ENCODE results near the gene CYTH3. TPM values are rescaled to one million over a fixed set of nuclear protein-coding genes. Genes with fewer than 3 reads are reported as not detected.
"Not testable (repeated sequence)": the region's sequence is repeated elsewhere in the genome, so short reads cannot be mapped to it uniquely, and the experiment has no call there.

The CYTH3 gene
- total and polyA plus RNA-seq, 10 donors, result 2.5 to 28.1 (median 17.5) TPM

GRCh38 chr7:6223411-6223810 lies 49.0 kb downstream of the CYTH3 start:
- not testable (repeated sequence) for H3K27me3 ChIP-seq (replicated peaks in 1 of 7); DNase-seq; H3K36me3 ChIP-seq; H3K27ac ChIP-seq; H3K4me3 ChIP-seq; H3K9me3 ChIP-seq
- peaks cover 0 to 60% (median 16%) of the 10 kb centered on the region in 6 donors for H3K4me1 ChIP-seq
- intact Hi-C loops (cut with DNase I; ENCODE audit: low total_unique reads), result loop anchor here (10.0 kb wide), 1 partner anchor 49 kb away; no protein-coding TSS in a partner anchor
- WGBS, 5 donors, result 61 to 79% (median 66%) methylated on average over 4 of the region's 4 CpGs
- peak in 1 of 3 donors; percentile 13 for TF ChIP-seq POLR2AphosphoS5 (IDR thresholded peaks at IDR 0.05)

- peaks cover 0 to 60% (median 16%) of the 10 kb centered on the region in 6 donors for H3K4me1 ChIP-seq
- WGBS, 5 donors, result 93 to 97% (median 95%) methylated on average over 21 to 25 of the region's 25 CpGs
- not testable (repeated sequence) for H3K4me3 ChIP-seq; H3K36me3 ChIP-seq; H3K9me3 ChIP-seq; H3K27ac ChIP-seq; DNase-seq; H3K27me3 ChIP-seq (replicated peaks in 1 of 7)
- intact Hi-C loops (cut with DNase I; ENCODE audit: low total_unique reads), result loop anchor here (10.0 kb wide), 1 partner anchor 48 kb away; no protein-coding TSS in a partner anchor
These were observed 49.4 kb downstream of the CYTH3 start for GRCh38 chr7:6223010-6223409.

- intact Hi-C loops (cut with DNase I; ENCODE audit: low total_unique reads), result loop anchor here (10.0 kb wide), 1 partner anchor 47 kb away; no protein-coding TSS in a partner anchor
- Histone ChIP-seq H3K27me3 (replicated peaks in 1 of 7) (no peaks in the 10 kb centered on the region), H3K36me3 (no peaks in the 10 kb centered on the region), H3K4me3 (no peak overlapping the region), H3K27ac (peak overlapping the region in 3 of 8 donors; percentile 9 to 31 (median 30)), H3K9me3 (peaks cover 0 to 3% (median 0%) of the 10 kb centered on the region in 8 donors), H3K4me1 (peaks cover 0 to 51% (median 13%) of the 10 kb centered on the region in 6 donors)
- WGBS, 5 donors, result 40 to 55% (median 48%) methylated on average over 9 of the region's 9 CpGs
- DNase-seq, result no peak
- TF ChIP-seq POLR2A (IDR thresholded peaks at IDR 0.05), result no peak
- no peak for TF ChIP-seq CTCF (IDR thresholded peaks at IDR 0.05 in 8 of 11, conservative IDR thresholded peaks at IDR 0.05 in 3 of 11)
- no peak for TF ChIP-seq POLR2AphosphoS5 (IDR thresholded peaks at IDR 0.05)
These were observed 50.8 kb downstream of the CYTH3 start for GRCh38 chr7:6221340-6222319.

- intact Hi-C loops (cut with DNase I; ENCODE audit: low total_unique reads), result no loop called here
- WGBS, 5 donors, result 54 to 85% (median 63%) methylated on average over 3 of the region's 3 CpGs
- no peak overlapping the region for H3K4me3 ChIP-seq
- H3K4me1 ChIP-seq, result peaks cover 0 to 39% (median 13%) of the 10 kb centered on the region in 6 donors
- DNase-seq, result no peak
- no peak overlapping the region for H3K27ac ChIP-seq
- no peaks in the 10 kb centered on the region for H3K27me3 ChIP-seq (replicated peaks in 1 of 7)
- no peak for TF ChIP-seq POLR2A (IDR thresholded peaks at IDR 0.05)
- no peak for TF ChIP-seq POLR2AphosphoS5 (IDR thresholded peaks at IDR 0.05)
- no peak for TF ChIP-seq CTCF (IDR thresholded peaks at IDR 0.05 in 8 of 11, conservative IDR thresholded peaks at IDR 0.05 in 3 of 11)
- no peaks in the 10 kb centered on the region for H3K36me3 ChIP-seq
- peaks cover 0 to 3% (median 0%) of the 10 kb centered on the region in 8 donors for H3K9me3 ChIP-seq
These were observed 54.1 kb downstream of the CYTH3 start for GRCh38 chr7:6218329-6218728.

GRCh38 chr7:6212008-6212407 lies 60.4 kb downstream of the CYTH3 start:
- WGBS, 5 donors, result 91 to 97% (median 95%) methylated on average over 3 of the region's 3 CpGs
- H3K4me3 ChIP-seq, result no peak overlapping the region
- intact Hi-C loops (cut with DNase I; ENCODE audit: low total_unique reads), result no loop called here

More at GRCh38 chr7:6212008-6212407, 60.4 kb downstream of the CYTH3 start:
- no peaks in the 10 kb centered on the region for H3K36me3 ChIP-seq
- no peaks in the 10 kb centered on the region for H3K4me1 ChIP-seq
- no peak for DNase-seq
- no peaks in the 10 kb centered on the region for H3K27me3 ChIP-seq (replicated peaks in 1 of 7)
- H3K27ac ChIP-seq, result no peak overlapping the region
- TF ChIP-seq POLR2A (IDR thresholded peaks at IDR 0.05), result no peak
- TF ChIP-seq POLR2AphosphoS5 (IDR thresholded peaks at IDR 0.05), result no peak
- TF ChIP-seq CTCF (IDR thresholded peaks at IDR 0.05 in 8 of 11, conservative IDR thresholded peaks at IDR 0.05 in 3 of 11), result no peak
- no peaks in the 10 kb centered on the region for H3K9me3 ChIP-seq

Measured in spleen (tissue), 11 donors.